Measurements from ENCODE around the gene SVEP1. TPM values are rescaled to one million over a fixed set of nuclear protein-coding genes. Genes with fewer than 3 reads are reported as not detected.

Gene SVEP1
- total RNA-seq, 1 experiment from 2014 or later = not detected

- H3K9me3 ChIP-seq (ENCODE audit: low read length) = no peaks in the 10 kb centered on the region
- DNase-seq = no peak
Observed at GRCh38 chr9:110464321-110464720, 115.2 kb downstream of the SVEP1 start.

GRCh38 chr9:110463499-110463898 lies 116.0 kb downstream of the SVEP1 start:
- no peak overlapping the region for H3K4me3 ChIP-seq (ENCODE audit: low read length)
- H3K4me1 ChIP-seq (ENCODE audit: low read length) = no peaks in the 10 kb centered on the region
- H3K36me3 ChIP-seq (ENCODE audit: insufficient read depth, low read length) = no peaks in the 10 kb centered on the region
- DNase-seq = no peak
- no peaks in the 10 kb centered on the region for H4K20me1 ChIP-seq (ENCODE audit: insufficient read depth, low read depth, low read length)
- no peak overlapping the region for H3K4me2 ChIP-seq (ENCODE audit: low read depth, low read length, poor library complexity, severe bottlenecking)
- no peak overlapping the region for H2AFZ ChIP-seq (ENCODE audit: low read length)
- no peaks in the 10 kb centered on the region for H3K27me3 ChIP-seq (ENCODE audit: low read length)
- H3K9ac ChIP-seq (ENCODE audit: low read length) = no peak overlapping the region
- H3K27ac ChIP-seq (ENCODE audit: low read length) = no peak overlapping the region
- H3K79me2 ChIP-seq (ENCODE audit: low read length) = no peaks in the 10 kb centered on the region
- H3K9me2 ChIP-seq (replicated peaks; ENCODE audit: insufficient read depth, low read length) = no peaks in the 10 kb centered on the region
- no peaks in the 10 kb centered on the region for H3K9me3 ChIP-seq (ENCODE audit: low read length)

More at GRCh38 chr9:110464321-110464720, 115.2 kb downstream of the SVEP1 start:
- Histone ChIP-seq H3K27me3 (ENCODE audit: low read length) (no peaks in the 10 kb centered on the region), H4K20me1 (ENCODE audit: insufficient read depth, low read depth, low read length) (no peaks in the 10 kb centered on the region), H3K9ac (ENCODE audit: low read length) (no peak overlapping the region), H3K79me2 (ENCODE audit: low read length) (no peaks in the 10 kb centered on the region), H3K4me1 (ENCODE audit: low read length) (no peaks in the 10 kb centered on the region), H3K4me2 (ENCODE audit: low read depth, low read length, poor library complexity, severe bottlenecking) (no peak overlapping the region), H2AFZ (ENCODE audit: low read length) (peak overlapping the region; percentile 16; the same call in 1 of the 2 replicates), H3K36me3 (ENCODE audit: insufficient read depth, low read length) (no peaks in the 10 kb centered on the region), H3K9me2 (replicated peaks; ENCODE audit: insufficient read depth, low read length) (no peaks in the 10 kb centered on the region), H3K4me3 (ENCODE audit: low read length) (no peak overlapping the region), H3K27ac (ENCODE audit: low read length) (no peak overlapping the region)

- DNase-seq = no peak
- no peak overlapping the region for H3K4me3 ChIP-seq (ENCODE audit: low read length)
- H3K79me2 ChIP-seq (ENCODE audit: low read length) = no peaks in the 10 kb centered on the region
- H3K4me1 ChIP-seq (ENCODE audit: low read length) = no peaks in the 10 kb centered on the region
- no peak overlapping the region for H3K9ac ChIP-seq (ENCODE audit: low read length)
- H3K27me3 ChIP-seq (ENCODE audit: low read length) = no peaks in the 10 kb centered on the region
- no peak overlapping the region for H3K4me2 ChIP-seq (ENCODE audit: low read depth, low read length, poor library complexity, severe bottlenecking)
- no peaks in the 10 kb centered on the region for H3K9me3 ChIP-seq (ENCODE audit: low read length)
- H3K9me2 ChIP-seq (replicated peaks; ENCODE audit: insufficient read depth, low read length) = no peaks in the 10 kb centered on the region
- no peaks in the 10 kb centered on the region for H3K36me3 ChIP-seq (ENCODE audit: insufficient read depth, low read length)
- no peaks in the 10 kb centered on the region for H4K20me1 ChIP-seq (ENCODE audit: insufficient read depth, low read depth, low read length)
- no peak overlapping the region for H2AFZ ChIP-seq (ENCODE audit: low read length)
- H3K27ac ChIP-seq (ENCODE audit: low read length) = no peak overlapping the region
Observed at GRCh38 chr9:110457245-110457644, 122.3 kb downstream of the SVEP1 start.

- Histone ChIP-seq H3K9me2 (replicated peaks; ENCODE audit: insufficient read depth, low read length) (no peaks in the 10 kb centered on the region), H3K36me3 (ENCODE audit: insufficient read depth, low read length) (no peaks in the 10 kb centered on the region), H3K4me1 (ENCODE audit: low read length) (no peaks in the 10 kb centered on the region), H3K27ac (ENCODE audit: low read length) (no peak overlapping the region), H2AFZ (ENCODE audit: low read length) (no peak overlapping the region), H3K4me2 (ENCODE audit: low read depth, low read length, poor library complexity, severe bottlenecking) (no peak overlapping the region), H4K20me1 (ENCODE audit: insufficient read depth, low read depth, low read length) (no peaks in the 10 kb centered on the region), H3K79me2 (ENCODE audit: low read length) (no peaks in the 10 kb centered on the region), H3K9ac (ENCODE audit: low read length) (no peak overlapping the region), H3K9me3 (ENCODE audit: low read length) (no peaks in the 10 kb centered on the region), H3K27me3 (ENCODE audit: low read length) (no peaks in the 10 kb centered on the region), H3K4me3 (ENCODE audit: low read length) (no peak overlapping the region)
- DNase-seq = no peak
Observed at GRCh38 chr9:110456681-110457080, 122.9 kb downstream of the SVEP1 start.

GRCh38 chr9:110455860-110456259 lies 123.7 kb downstream of the SVEP1 start:
- no peak overlapping the region for H3K4me3 ChIP-seq (ENCODE audit: low read length)
- H3K27me3 ChIP-seq (ENCODE audit: low read length) = no peaks in the 10 kb centered on the region
- H4K20me1 ChIP-seq (ENCODE audit: insufficient read depth, low read depth, low read length) = no peaks in the 10 kb centered on the region
- H3K9me3 ChIP-seq (ENCODE audit: low read length) = no peaks in the 10 kb centered on the region
- H2AFZ ChIP-seq (ENCODE audit: low read length) = no peak overlapping the region
- no peaks in the 10 kb centered on the region for H3K4me1 ChIP-seq (ENCODE audit: low read length)
- H3K9ac ChIP-seq (ENCODE audit: low read length) = no peak overlapping the region
- DNase-seq = no peak
- H3K36me3 ChIP-seq (ENCODE audit: insufficient read depth, low read length) = no peaks in the 10 kb centered on the region
- no peaks in the 10 kb centered on the region for H3K79me2 ChIP-seq (ENCODE audit: low read length)
- H3K4me2 ChIP-seq (ENCODE audit: low read depth, low read length, poor library complexity, severe bottlenecking) = no peak overlapping the region
- no peaks in the 10 kb centered on the region for H3K9me2 ChIP-seq (replicated peaks; ENCODE audit: insufficient read depth, low read length)
- H3K27ac ChIP-seq (ENCODE audit: low read length) = no peak overlapping the region

- DNase-seq = peak; percentile 57
- no peak overlapping the region for H3K27ac ChIP-seq (ENCODE audit: low read length)
- H2AFZ ChIP-seq (ENCODE audit: low read length) = no peak overlapping the region
- no peaks in the 10 kb centered on the region for H3K4me1 ChIP-seq (ENCODE audit: low read length)
- no peak overlapping the region for H3K4me2 ChIP-seq (ENCODE audit: low read depth, low read length, poor library complexity, severe bottlenecking)
- H4K20me1 ChIP-seq (ENCODE audit: insufficient read depth, low read depth, low read length) = no peaks in the 10 kb centered on the region
- no peaks in the 10 kb centered on the region for H3K9me3 ChIP-seq (ENCODE audit: low read length)
- no peak overlapping the region for H3K9ac ChIP-seq (ENCODE audit: low read length)
- H3K27me3 ChIP-seq (ENCODE audit: low read length) = no peaks in the 10 kb centered on the region
- H3K4me3 ChIP-seq (ENCODE audit: low read length) = no peak overlapping the region
- no peaks in the 10 kb centered on the region for H3K9me2 ChIP-seq (replicated peaks; ENCODE audit: insufficient read depth, low read length)
- no peaks in the 10 kb centered on the region for H3K79me2 ChIP-seq (ENCODE audit: low read length)
- no peaks in the 10 kb centered on the region for H3K36me3 ChIP-seq (ENCODE audit: insufficient read depth, low read length)
Observed at GRCh38 chr9:110452227-110452801, 127.2 kb downstream of the SVEP1 start.

GRCh38 chr9:110451726-110452125 lies 127.8 kb downstream of the SVEP1 start:
- DNase-seq = no peak
- H3K27ac ChIP-seq (ENCODE audit: low read length) = no peak overlapping the region
- no peaks in the 10 kb centered on the region for H4K20me1 ChIP-seq (ENCODE audit: insufficient read depth, low read depth, low read length)
- no peak overlapping the region for H3K4me2 ChIP-seq (ENCODE audit: low read depth, low read length, poor library complexity, severe bottlenecking)
- H3K36me3 ChIP-seq (ENCODE audit: insufficient read depth, low read length) = no peaks in the 10 kb centered on the region
- no peak overlapping the region for H3K9ac ChIP-seq (ENCODE audit: low read length)
- H2AFZ ChIP-seq (ENCODE audit: low read length) = no peak overlapping the region
- H3K9me2 ChIP-seq (replicated peaks; ENCODE audit: insufficient read depth, low read length) = no peaks in the 10 kb centered on the region
- no peaks in the 10 kb centered on the region for H3K27me3 ChIP-seq (ENCODE audit: low read length)
- H3K9me3 ChIP-seq (ENCODE audit: low read length) = no peaks in the 10 kb centered on the region
- no peak overlapping the region for H3K4me3 ChIP-seq (ENCODE audit: low read length)
- H3K79me2 ChIP-seq (ENCODE audit: low read length) = no peaks in the 10 kb centered on the region
- no peaks in the 10 kb centered on the region for H3K4me1 ChIP-seq (ENCODE audit: low read length)

- Histone ChIP-seq H2AFZ (ENCODE audit: low read length) (no peak overlapping the region), H3K4me3 (ENCODE audit: low read length) (no peak overlapping the region), H3K36me3 (ENCODE audit: insufficient read depth, low read length) (no peaks in the 10 kb centered on the region), H4K20me1 (ENCODE audit: insufficient read depth, low read depth, low read length) (no peaks in the 10 kb centered on the region), H3K27ac (ENCODE audit: low read length) (no peak overlapping the region), H3K9me2 (replicated peaks; ENCODE audit: insufficient read depth, low read length) (no peaks in the 10 kb centered on the region), H3K4me2 (ENCODE audit: low read depth, low read length, poor library complexity, severe bottlenecking) (no peak overlapping the region), H3K9ac (ENCODE audit: low read length) (no peak overlapping the region), H3K79me2 (ENCODE audit: low read length) (no peaks in the 10 kb centered on the region), H3K27me3 (ENCODE audit: low read length) (no peaks in the 10 kb centered on the region), H3K4me1 (ENCODE audit: low read length) (no peaks in the 10 kb centered on the region), H3K9me3 (ENCODE audit: low read length) (no peaks in the 10 kb centered on the region)
- DNase-seq = no peak
Observed at GRCh38 chr9:110447476-110447875, 132.1 kb downstream of the SVEP1 start.

- Histone ChIP-seq H3K4me2 (ENCODE audit: low read depth, low read length, poor library complexity, severe bottlenecking) (no peak overlapping the region), H3K27ac (ENCODE audit: low read length) (no peak overlapping the region), H2AFZ (ENCODE audit: low read length) (no peak overlapping the region), H3K9ac (ENCODE audit: low read length) (no peak overlapping the region), H3K9me2 (replicated peaks; ENCODE audit: insufficient read depth, low read length) (no peaks in the 10 kb centered on the region), H3K79me2 (ENCODE audit: low read length) (no peaks in the 10 kb centered on the region), H3K36me3 (ENCODE audit: insufficient read depth, low read length) (no peaks in the 10 kb centered on the region), H3K4me3 (ENCODE audit: low read length) (no peak overlapping the region), H3K4me1 (ENCODE audit: low read length) (no peaks in the 10 kb centered on the region), H3K27me3 (ENCODE audit: low read length) (no peaks in the 10 kb centered on the region), H4K20me1 (ENCODE audit: insufficient read depth, low read depth, low read length) (no peaks in the 10 kb centered on the region), H3K9me3 (ENCODE audit: low read length) (no peaks in the 10 kb centered on the region)
- no peak for DNase-seq
Observed at GRCh38 chr9:110446171-110446570, 133.4 kb downstream of the SVEP1 start.
